ENCODE measurements around the gene PCSK6. TPM values are rescaled to one million over a fixed set of nuclear protein-coding genes. Genes with fewer than 3 reads are reported as not detected.

The PCSK6 gene
- total and polyA plus RNA-seq, 8 donors, result 2.8 to 91.5 (median 17.8) TPM

- peaks cover 0 to 48% (median 0%) of the 10 kb centered on the region in 4 donors for H3K36me3 ChIP-seq
- no peak for TF ChIP-seq POLR2AphosphoS5 (IDR thresholded peaks at IDR 0.05)
- no peak for TF ChIP-seq POLR2A (IDR thresholded peaks at IDR 0.05)
- no peak for TF ChIP-seq CTCF (IDR thresholded peaks at IDR 0.05)
- TF ChIP-seq EP300 (IDR thresholded peaks at IDR 0.05), result no peak
- H3K27ac ChIP-seq, result peak overlapping the region in 1 of 5 donors; percentile 17
- intact Hi-C loops (cut with DNase I; ENCODE audit: low total_unique reads), result no loop called here
- no peak for DNase-seq
- no peak overlapping the region for H3K4me3 ChIP-seq
- 85 to 95% (median 89%) methylated on average over 18 to 21 of the region's 21 CpGs for WGBS, 5 donors
- H3K4me1 ChIP-seq, result peaks cover 0 to 4% (median 0%) of the 10 kb centered on the region in 4 donors
- no peaks in the 10 kb centered on the region for H3K9me3 ChIP-seq
- peaks cover 0 to 24% (median 0%) of the 10 kb centered on the region in 3 donors for H3K27me3 ChIP-seq
Measured at GRCh38 chr15:101323793-101324523, 165.5 kb downstream of the PCSK6 start.

- WGBS, 5 donors, result 87 to 92% (median 89%) methylated on average over 17 of the region's 17 CpGs
- H3K9me3 ChIP-seq, result no peaks in the 10 kb centered on the region
- intact Hi-C loops (cut with DNase I; ENCODE audit: low total_unique reads), result no loop called here
- no peak overlapping the region for H3K4me3 ChIP-seq
- peaks cover 0 to 4% (median 0%) of the 10 kb centered on the region in 4 donors for H3K4me1 ChIP-seq
- no peak overlapping the region for H3K27ac ChIP-seq
- TF ChIP-seq EP300 (IDR thresholded peaks at IDR 0.05) (no peak), CTCF (IDR thresholded peaks at IDR 0.05) (no peak), POLR2AphosphoS5 (IDR thresholded peaks at IDR 0.05) (no peak), POLR2A (IDR thresholded peaks at IDR 0.05) (no peak)
- peaks cover 0 to 44% (median 2%) of the 10 kb centered on the region in 4 donors for H3K36me3 ChIP-seq
- no peak for DNase-seq
- peaks cover 0 to 24% (median 0%) of the 10 kb centered on the region in 3 donors for H3K27me3 ChIP-seq
Measured at GRCh38 chr15:101322854-101323477, 166.5 kb downstream of the PCSK6 start.

GRCh38 chr15:101322016-101322695 is 167.4 kb downstream of the PCSK6 start:
- TF ChIP-seq POLR2AphosphoS5 (IDR thresholded peaks at IDR 0.05) (no peak), EP300 (IDR thresholded peaks at IDR 0.05) (no peak), CTCF (IDR thresholded peaks at IDR 0.05) (no peak), POLR2A (IDR thresholded peaks at IDR 0.05) (no peak)
- DNase-seq, result no peak
- peaks cover 0 to 45% (median 2%) of the 10 kb centered on the region in 4 donors for H3K36me3 ChIP-seq
- intact Hi-C loops (cut with DNase I; ENCODE audit: low total_unique reads), result no loop called here
- peaks cover 0 to 19% (median 0%) of the 10 kb centered on the region in 3 donors for H3K27me3 ChIP-seq
- H3K4me1 ChIP-seq, result peaks cover 0 to 4% (median 0%) of the 10 kb centered on the region in 4 donors
- no peaks in the 10 kb centered on the region for H3K9me3 ChIP-seq
- no peak overlapping the region for H3K4me3 ChIP-seq
- WGBS, 5 donors, result 86 to 95% (median 93%) methylated on average over 21 of the region's 21 CpGs
- no peak overlapping the region for H3K27ac ChIP-seq

GRCh38 chr15:101320501-101321052 is 168.9 kb downstream of the PCSK6 start:
- 55 to 76% (median 62%) methylated on average over 21 of the region's 21 CpGs for WGBS, 5 donors
- no peak overlapping the region for H3K27ac ChIP-seq
- no peak overlapping the region for H3K4me3 ChIP-seq
- H3K36me3 ChIP-seq, result peaks cover 0 to 39% (median 2%) of the 10 kb centered on the region in 4 donors
- TF ChIP-seq POLR2A (IDR thresholded peaks at IDR 0.05) (no peak), CTCF (IDR thresholded peaks at IDR 0.05) (no peak), EP300 (IDR thresholded peaks at IDR 0.05) (no peak), POLR2AphosphoS5 (IDR thresholded peaks at IDR 0.05) (no peak)
- peaks cover 0 to 9% (median 0%) of the 10 kb centered on the region in 3 donors for H3K27me3 ChIP-seq
- peak; percentile 40 to 76 for DNase-seq
- H3K9me3 ChIP-seq, result no peaks in the 10 kb centered on the region
- peaks cover 0 to 4% (median 0%) of the 10 kb centered on the region in 4 donors for H3K4me1 ChIP-seq
- intact Hi-C loops (cut with DNase I; ENCODE audit: low total_unique reads), result no loop called here

Measured in stomach (tissue), 9 donors.